Measurements from ENCODE around the gene EGR1. TPM values are rescaled to one million over a fixed set of nuclear protein-coding genes. Genes with fewer than 3 reads are reported as not detected.
"Not testable (repeated sequence)": the region's sequence is repeated elsewhere in the genome, so short reads cannot be mapped to it uniquely, and the experiment has no call there.

Gene EGR1
- total and polyA plus RNA-seq, 10 donors, result 2.7 to 138 (median 9.2) TPM

- no peaks in the 10 kb centered on the region for H3K9me3 ChIP-seq
- TF ChIP-seq POLR2A (IDR thresholded peaks at IDR 0.05) (no peak), POLR2AphosphoS5 (IDR thresholded peaks at IDR 0.05) (no peak), CTCF (IDR thresholded peaks at IDR 0.05 in 8 of 11, conservative IDR thresholded peaks at IDR 0.05 in 3 of 11) (no peak)
- 88 to 95% (median 91%) methylated on average over 10 of the region's 10 CpGs for WGBS, 5 donors
- H3K4me1 ChIP-seq, result no peaks in the 10 kb centered on the region
- intact Hi-C loops (cut with DNase I; ENCODE audit: low total_unique reads), result no loop called here
- H3K27ac ChIP-seq, result no peak overlapping the region
- no peak for DNase-seq
- peaks cover 0 to 66% (median 48%) of the 10 kb centered on the region in 6 donors for H3K36me3 ChIP-seq
- no peak overlapping the region for H3K4me3 ChIP-seq
- no peaks in the 10 kb centered on the region for H3K27me3 ChIP-seq (replicated peaks in 1 of 7)
Observed at GRCh38 chr5:138506370-138507306, 41.4 kb downstream of the EGR1 start.

DNA sequence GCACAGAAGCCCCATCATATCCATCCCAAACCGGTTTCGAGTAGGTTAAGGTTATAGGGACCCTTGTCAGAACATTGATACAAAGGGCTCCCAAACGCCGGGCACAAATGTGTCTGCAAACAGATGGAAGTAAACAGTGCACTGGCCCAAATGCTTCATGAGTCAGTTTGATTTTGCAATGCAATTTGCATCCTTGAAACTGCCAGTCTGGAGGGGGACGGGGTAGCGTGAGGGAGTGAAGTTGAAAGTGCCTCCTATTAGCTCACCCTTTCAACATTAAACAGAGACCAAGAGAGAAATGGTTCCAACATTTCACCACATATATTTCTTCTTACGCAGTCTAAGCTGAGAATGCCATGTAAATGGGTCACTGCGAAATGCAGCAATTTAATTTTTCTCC is 42.2 kb downstream of the EGR1 start:
- H3K27ac ChIP-seq; H3K9me3 ChIP-seq; H3K27me3 ChIP-seq (replicated peaks in 1 of 7); DNase-seq; intact Hi-C loops (cut with DNase I; ENCODE audit: low total_unique reads); H3K4me3 ChIP-seq; H3K4me1 ChIP-seq: not testable (repeated sequence)
- H3K36me3 ChIP-seq, result peaks cover 0 to 75% (median 53%) of the 10 kb centered on the region in 6 donors
- WGBS, 5 donors, result 68 to 87% (median 78%) methylated on average over 8 of the region's 8 CpGs

GRCh38 chr5:138508958-138509357 is 43.7 kb downstream of the EGR1 start:
- peaks cover 2 to 89% (median 68%) of the 10 kb centered on the region in 6 donors for H3K36me3 ChIP-seq
- WGBS, 5 donors, result 77 to 85% (median 78%) methylated on average over 3 of the region's 3 CpGs
- TF ChIP-seq CTCF (IDR thresholded peaks at IDR 0.05 in 8 of 11, conservative IDR thresholded peaks at IDR 0.05 in 3 of 11), result no peak
- TF ChIP-seq POLR2AphosphoS5 (IDR thresholded peaks at IDR 0.05), result no peak
- TF ChIP-seq POLR2A (IDR thresholded peaks at IDR 0.05), result no peak
- H3K4me3 ChIP-seq, result no peak overlapping the region
- DNase-seq, result no peak
- no peaks in the 10 kb centered on the region for H3K9me3 ChIP-seq
- intact Hi-C loops (cut with DNase I; ENCODE audit: low total_unique reads), result no loop called here
- no peak overlapping the region for H3K27ac ChIP-seq
- no peaks in the 10 kb centered on the region for H3K27me3 ChIP-seq (replicated peaks in 1 of 7)
- H3K4me1 ChIP-seq, result peaks cover 0 to 2% (median 0%) of the 10 kb centered on the region in 6 donors

- Histone ChIP-seq H3K4me3 (no peak overlapping the region), H3K36me3 (peaks cover 9 to 99% (median 87%) of the 10 kb centered on the region in 6 donors), H3K9me3 (no peaks in the 10 kb centered on the region)
Observed at GRCh38 chr5:138514021-138514420, 48.7 kb downstream of the EGR1 start.

More at GRCh38 chr5:138514021-138514420, 48.7 kb downstream of the EGR1 start:
- intact Hi-C loops (cut with DNase I; ENCODE audit: low total_unique reads), result no loop called here
- TF ChIP-seq POLR2AphosphoS5 (IDR thresholded peaks at IDR 0.05) (no peak), CTCF (IDR thresholded peaks at IDR 0.05 in 8 of 11, conservative IDR thresholded peaks at IDR 0.05 in 3 of 11) (no peak), POLR2A (IDR thresholded peaks at IDR 0.05) (no peak)
- WGBS, 5 donors, result 82 to 100% (median 95%) methylated on average over 1 of the region's 1 CpG
- H3K4me1 ChIP-seq, result peaks cover 0 to 6% (median 0%) of the 10 kb centered on the region in 6 donors
- no peak for DNase-seq
- H3K27ac ChIP-seq, result no peak overlapping the region
- H3K27me3 ChIP-seq (replicated peaks in 1 of 7), result no peaks in the 10 kb centered on the region

Data from spleen (tissue), 11 donors.